Ovary (tissue), 9 donors: ENCODE results near the gene KREMEN1. TPM values are rescaled to one million over a fixed set of nuclear protein-coding genes. Genes with fewer than 3 reads are reported as not detected.

Experiments
- DNase-seq, 5 donors: peaks; one replicate each; pipeline ENCODE4 v3.0.0-alpha.2; 2019 to 2020
- H3K27ac ChIP-seq, 2 donors: fragments of 200-600 bp; one replicate each; pipeline versions ENCODE4 v1.5.1 to v1.8.0; 2019 to 2022
- H3K27me3 ChIP-seq: fragments of 200-600 bp; one replicate; pipeline ENCODE4 v1.8.0; 2022
- H3K36me3 ChIP-seq: fragments of 200-600 bp; sonication (generic); one replicate; pipeline ENCODE4 v1.5.1; 2019
- H3K4me1 ChIP-seq: one replicate; pipeline ENCODE4 v1.8.1; 2013; ENCODE audit warnings: mild to moderate bottlenecking, moderate library complexity; ENCODE audit not compliant: insufficient read depth
- H3K4me3 ChIP-seq: fragments of 200-600 bp; sonication (generic); one replicate; pipeline ENCODE4 v1.5.1; 2017
- H3K9me3 ChIP-seq, 2 donors: fragments of 200-600 bp in 1 of 2; sonication (generic) in 1 of 2; one replicate each; pipeline versions ENCODE4 v1.5.1 to v1.8.1; 2013 to 2019; ENCODE audit warnings: mild to moderate bottlenecking in 1 of 2, moderate library complexity in 1 of 2
- EP300 ChIP-seq: sonication (generic); formaldehyde crosslinking; IDR thresholded peaks from one replicate; pipeline ENCODE4 v1.6.1; 2017; ENCODE audit warnings: antibody characterized with exemption
- POLR2A ChIP-seq: fragments of 450-650 bp; IDR thresholded peaks from one replicate; pipeline ENCODE4 v1.6.1; 2017; ENCODE audit warnings: antibody characterized with exemption, mild to moderate bottlenecking, moderate library complexity
- WGBS, 3 donors: extraction: QIAGEN DNeasy Blood & Tissue Kit in 1 of 3; methylation state at CpG; one replicate each; pipeline versions ENCODE4 v1.1.5 to v1.1.7; 2013 to 2017; 5-methylcytosine and 5-hydroxymethylcytosine counted together
- intact Hi-C, 4 donors: fragments of 100-400 bp; cut with DNase I; formaldehyde crosslinking; loops; one replicate each; pipeline versions ENCODE4 v1.11.0 to v1.15.1; 2022 to 2023
- polyA plus RNA-seq, 2 donors: library from polyadenylated mRNA; stranded (reverse); fragments of 200-250 nt in 1 of 2; fragments of 350-450 nt in 1 of 2; fragmentation: Illumina TruSeq in 1 of 2; extraction: RNeasy Lipid Tissue Mini Kit (QIAGEN cat#74804) in 1 of 2; gene quantifications; one replicate each; pipeline ENCODE4 v1.2.3, GENCODE V29; 2013 to 2014
- total RNA-seq, 7 donors: library from RNA; depleted of rRNA in 2 of 7; stranded (reverse); fragments of >200 nt in 2 of 7; fragmentation: NEBNext Ultra II Directional in 3 of 7; extraction: Animal tissue kit (Norgen Biotek cat#: 25700) in 3 of 7; gene quantifications; one replicate each; pipeline versions ENCODE4 v1.1.0 to v1.2.4, GENCODE V29; 2016 to 2023
- TF ChIP-seq, protein P1 (sequence below), 3 donors: fragments of 450-650 bp in 2 of 3; fragments of 200-600 bp in 1 of 3; IDR thresholded peaks; one replicate each; pipeline versions ENCODE4 v1.5.1 to v1.8.0; 2016 to 2022; ENCODE audit warnings: antibody characterized with exemption in 3 of 3, mild to moderate bottlenecking in 1 of 3
- donor health status: DM: no; HTN: no; CAD: no; lungs with moderate emphysema.
- donor health status: DM: no; HTN: no; CAD: no.
- donor health status: Bipolar disorder and iron deficiency.
- donor health status: DM: yes; HTN: yes; CAD: no.
- donor health status: DM: no; HTN: no; CAD: no.
- donor health status: DM: yes; HTN: yes; CAD: no.

Gene KREMEN1
- total and polyA plus RNA-seq, 9 donors, result 15.4 to 49.5 (median 35.6) TPM

DNA sequence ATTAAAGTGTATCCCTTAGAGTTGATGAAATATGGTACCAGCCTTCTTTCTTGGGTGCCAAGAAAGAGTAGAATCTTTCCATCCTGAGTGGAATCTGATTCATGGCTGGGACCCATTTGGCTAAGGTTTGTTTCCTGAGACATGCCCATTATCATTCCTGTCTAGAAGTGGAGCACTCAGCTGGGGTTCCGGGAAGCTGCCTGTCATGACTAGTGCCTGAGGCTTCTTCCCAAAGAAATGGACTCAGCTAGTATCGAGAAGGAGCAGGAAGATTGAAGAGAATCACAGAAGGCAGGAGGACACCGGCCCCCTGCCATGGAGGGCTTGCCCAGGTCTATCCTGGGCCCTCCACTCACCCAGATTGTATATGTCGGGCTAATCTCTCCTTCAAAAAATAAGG is 57.6 kb downstream of the KREMEN1 start:
- WGBS, 3 donors, result 91 to 96% (median 92%) methylated on average over 4 of the region's 4 CpGs
- intact Hi-C loops, result no loop called here
- Histone ChIP-seq H3K27ac (no peak overlapping the region), H3K9me3 (no peaks in the 10 kb centered on the region), H3K27me3 (no peaks in the 10 kb centered on the region), H3K4me1 (no peaks in the 10 kb centered on the region), H3K4me3 (no peak overlapping the region), H3K36me3 (no peaks in the 10 kb centered on the region)
- TF ChIP-seq EP300 (no peak), POLR2A (no peak)
- TF ChIP-seq, protein P1, sequence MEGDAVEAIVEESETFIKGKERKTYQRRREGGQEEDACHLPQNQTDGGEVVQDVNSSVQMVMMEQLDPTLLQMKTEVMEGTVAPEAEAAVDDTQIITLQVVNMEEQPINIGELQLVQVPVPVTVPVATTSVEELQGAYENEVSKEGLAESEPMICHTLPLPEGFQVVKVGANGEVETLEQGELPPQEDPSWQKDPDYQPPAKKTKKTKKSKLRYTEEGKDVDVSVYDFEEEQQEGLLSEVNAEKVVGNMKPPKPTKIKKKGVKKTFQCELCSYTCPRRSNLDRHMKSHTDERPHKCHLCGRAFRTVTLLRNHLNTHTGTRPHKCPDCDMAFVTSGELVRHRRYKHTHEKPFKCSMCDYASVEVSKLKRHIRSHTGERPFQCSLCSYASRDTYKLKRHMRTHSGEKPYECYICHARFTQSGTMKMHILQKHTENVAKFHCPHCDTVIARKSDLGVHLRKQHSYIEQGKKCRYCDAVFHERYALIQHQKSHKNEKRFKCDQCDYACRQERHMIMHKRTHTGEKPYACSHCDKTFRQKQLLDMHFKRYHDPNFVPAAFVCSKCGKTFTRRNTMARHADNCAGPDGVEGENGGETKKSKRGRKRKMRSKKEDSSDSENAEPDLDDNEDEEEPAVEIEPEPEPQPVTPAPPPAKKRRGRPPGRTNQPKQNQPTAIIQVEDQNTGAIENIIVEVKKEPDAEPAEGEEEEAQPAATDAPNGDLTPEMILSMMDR (IDR thresholded peaks at IDR 0.05), result no peak
- no peak for DNase-seq

DNA sequence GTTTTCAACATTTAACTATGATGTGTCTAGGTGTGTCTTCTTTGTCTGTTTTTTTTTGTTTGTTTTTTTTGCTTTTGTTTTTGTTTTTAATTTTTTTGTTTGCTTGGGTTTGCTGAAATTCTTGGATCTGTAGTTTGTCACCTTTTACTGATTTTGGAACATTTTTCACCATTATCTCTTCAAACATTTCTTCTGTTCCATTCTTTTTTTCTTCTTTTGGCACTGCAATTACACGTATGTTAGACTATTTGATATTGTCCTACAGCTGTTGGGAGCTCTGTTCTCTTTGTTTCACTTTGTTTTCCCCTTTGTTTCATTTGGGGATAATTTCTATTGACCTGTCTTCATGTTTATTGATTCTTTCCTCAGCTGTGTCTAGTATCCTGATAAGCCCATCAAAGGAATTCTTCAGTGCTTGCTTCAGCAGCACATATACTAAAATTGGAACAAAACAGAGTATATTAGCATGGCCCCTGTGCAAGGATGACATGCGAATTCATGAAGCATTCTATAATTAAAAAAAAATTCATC is 60.8 kb downstream of the KREMEN1 start:
- TF ChIP-seq POLR2A (no peak), EP300 (no peak)
- TF ChIP-seq, protein P1 (IDR thresholded peaks at IDR 0.05), result no peak
- intact Hi-C loops, result no loop called here
- DNase-seq, result no peak
- Histone ChIP-seq H3K27me3 (no peaks in the 10 kb centered on the region), H3K36me3 (no peaks in the 10 kb centered on the region), H3K27ac (no peak overlapping the region), H3K9me3 (no peaks in the 10 kb centered on the region), H3K4me3 (no peak overlapping the region), H3K4me1 (no peaks in the 10 kb centered on the region)
- WGBS, 3 donors, result 92 to 99% (median 94%) methylated on average over 2 of the region's 2 CpGs

DNA sequence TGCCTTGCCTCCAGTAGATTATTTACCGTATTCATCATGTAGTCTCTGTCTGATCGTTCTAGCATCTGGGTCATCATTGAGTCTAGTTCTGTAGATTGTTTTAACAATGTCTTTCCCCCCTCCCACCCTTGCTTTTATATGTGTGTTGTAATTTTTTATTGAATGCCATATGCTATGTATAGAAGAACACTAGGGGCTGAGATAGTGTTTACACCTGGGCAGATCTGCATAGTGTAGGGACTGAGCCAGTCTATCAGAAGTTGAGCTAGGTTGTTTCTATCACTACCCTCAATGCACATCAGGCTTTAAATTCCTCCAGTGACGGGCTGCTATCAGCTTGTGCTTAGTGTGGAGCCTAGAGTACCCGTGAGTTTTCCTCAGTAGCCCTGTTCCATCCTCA is 61.6 kb downstream of the KREMEN1 start:
- 95 to 97% (median 96%) methylated on average over 4 of the region's 4 CpGs for WGBS, 3 donors
- Histone ChIP-seq H3K36me3 (no peaks in the 10 kb centered on the region), H3K4me3 (no peak overlapping the region), H3K9me3 (no peaks in the 10 kb centered on the region), H3K27ac (no peak overlapping the region), H3K27me3 (no peaks in the 10 kb centered on the region), H3K4me1 (no peaks in the 10 kb centered on the region)
- DNase-seq, result no peak
- intact Hi-C loops, result no loop called here
- TF ChIP-seq EP300 (no peak), POLR2A (no peak)
- TF ChIP-seq, protein P1 (IDR thresholded peaks at IDR 0.05), result no peak

GRCh38 chr22:29136782-29137700 is 64.2 kb downstream of the KREMEN1 start:
- no peaks in the 10 kb centered on the region for H3K4me1 ChIP-seq
- H3K9me3 ChIP-seq, result no peaks in the 10 kb centered on the region
- no peak overlapping the region for H3K4me3 ChIP-seq
- no peaks in the 10 kb centered on the region for H3K36me3 ChIP-seq
- no peak for TF ChIP-seq EP300
- no peak for TF ChIP-seq POLR2A
- TF ChIP-seq, protein P1 (IDR thresholded peaks at IDR 0.05), result no peak
- 83 to 86% (median 86%) methylated on average over 31 of the region's 31 CpGs for WGBS, 3 donors
- no peak overlapping the region for H3K27ac ChIP-seq
- intact Hi-C loops, result no loop called here
- peak in 1 of 5 donors; percentile 9 for DNase-seq
- no peaks in the 10 kb centered on the region for H3K27me3 ChIP-seq
